IgD-negative memory B cell (primary cell): ENCODE data around the gene RNF7. TPM values are rescaled to one million over a fixed set of nuclear protein-coding genes. Genes with fewer than 3 reads are reported as not detected.
A peak's percentile ranks its signal among the peaks of the same experiment; 100 is the strongest.
"Not testable (repeated sequence)": the region's sequence is repeated elsewhere in the genome, so short reads cannot be mapped to it uniquely, and the experiment has no call there.

Source experiments
- H3K27ac Mint-ChIP-seq, 3 donors: one replicate each; pipeline ENCODE4 v1.8.0; 2020 to 2022; ENCODE audit warnings: mild to moderate bottlenecking in 3 of 3, mixed read lengths in 3 of 3, moderate library complexity in 1 of 3
- H3K27me3 Mint-ChIP-seq: one replicate; pipeline ENCODE4 v1.8.0; 2021; ENCODE audit warnings: mixed read lengths
- H3K36me3 Mint-ChIP-seq: one replicate; pipeline ENCODE4 v1.8.0; 2020; ENCODE audit warnings: mild to moderate bottlenecking, mixed read lengths
- H3K4me1 Mint-ChIP-seq, 3 donors: one replicate each; pipeline ENCODE4 v1.8.0; 2020 to 2022; ENCODE audit warnings: mixed read lengths in 3 of 3, mild to moderate bottlenecking in 1 of 3
- H3K4me3 Mint-ChIP-seq, 4 donors: one replicate each; pipeline ENCODE4 v1.8.0; 2020 to 2022; ENCODE audit warnings: mild to moderate bottlenecking in 4 of 4, mixed read lengths in 4 of 4, moderate library complexity in 3 of 4
- H3K9me3 Mint-ChIP-seq, 3 donors: one replicate each; pipeline ENCODE4 v1.8.0; 2020 to 2021; ENCODE audit warnings: mixed read lengths in 3 of 3, mild to moderate bottlenecking in 1 of 3
- polyA plus RNA-seq: library from polyadenylated mRNA; unstranded; fragments of 300-500 nt; fragmentation: Illumina TruSeq; gene quantifications from one replicate; pipeline ENCODE4 v1.2.3, GENCODE V29; 2021

Gene RNF7
- polyA plus RNA-seq: 102 TPM

- H3K27ac Mint-ChIP-seq: peak within 1 kb of the TSS; percentile 73 to 98 (median 97)
- H3K36me3 Mint-ChIP-seq: peaks cover 2% of the 10 kb centered on the region
- peaks cover 13 to 36% (median 33%) of the 10 kb centered on the region in 3 donors for H3K4me1 Mint-ChIP-seq
Measured at GRCh38 chr3:141738022-141738890, at the start of gene RNF7. TSS of gene RNF7 (plus strand) at chr3:141738298. CDS start at chr3:141738342, 44 bp downstream.

GRCh38 chr3:141690431-141691072, 47.5 kb upstream of the RNF7 start:
- Mint-ChIP-seq H3K27ac (peak overlapping the region in 2 of 3 donors; percentile 26 to 72), H3K36me3 (no peaks in the 10 kb centered on the region), H3K4me1 (peaks cover 6 to 15% (median 6%) of the 10 kb centered on the region in 3 donors), H3K27me3 (no peaks in the 10 kb centered on the region), H3K9me3 (no peaks in the 10 kb centered on the region), H3K4me3 (peak overlapping the region in 1 of 4 donors; percentile 19)

More at GRCh38 chr3:141738022-141738890, at the start of gene RNF7:
- Mint-ChIP-seq H3K9me3 (no peaks in the 10 kb centered on the region), H3K4me3 (peak within 1 kb of the TSS; percentile 95 to 99 (median 97)), H3K27me3 (no peaks in the 10 kb centered on the region)

- not testable (repeated sequence) for H3K4me3 Mint-ChIP-seq, H3K9me3 Mint-ChIP-seq, H3K27me3 Mint-ChIP-seq, H3K36me3 Mint-ChIP-seq
- peak overlapping the region in 1 of 3 donors; percentile 69 for H3K27ac Mint-ChIP-seq
- peaks cover 3 to 13% (median 6%) of the 10 kb centered on the region in 3 donors for H3K4me1 Mint-ChIP-seq
Measured at GRCh38 chr3:141691471-141691870, 46.6 kb upstream of the RNF7 start.

GRCh38 chr3:141692973-141693372, 45.1 kb upstream of the RNF7 start:
- not testable (repeated sequence) for H3K4me1 Mint-ChIP-seq, H3K9me3 Mint-ChIP-seq, H3K4me3 Mint-ChIP-seq, H3K27me3 Mint-ChIP-seq, H3K27ac Mint-ChIP-seq, H3K36me3 Mint-ChIP-seq

- Mint-ChIP-seq H3K27me3 (peaks cover 3% of the 10 kb centered on the region), H3K9me3 (no peaks in the 10 kb centered on the region), H3K4me1 (no peaks in the 10 kb centered on the region), H3K36me3 (no peaks in the 10 kb centered on the region), H3K4me3 (no peak overlapping the region), H3K27ac (no peak overlapping the region)
Measured at GRCh38 chr3:141699324-141699723, 38.8 kb upstream of the RNF7 start.

- H3K9me3 Mint-ChIP-seq: no peaks in the 10 kb centered on the region
- no peaks in the 10 kb centered on the region for H3K4me1 Mint-ChIP-seq
- H3K27ac Mint-ChIP-seq: no peak overlapping the region
- H3K4me3 Mint-ChIP-seq: no peak overlapping the region
- H3K27me3 Mint-ChIP-seq: peaks cover 3% of the 10 kb centered on the region
- H3K36me3 Mint-ChIP-seq: no peaks in the 10 kb centered on the region
Measured at GRCh38 chr3:141699897-141700296, 38.2 kb upstream of the RNF7 start.

GRCh38 chr3:141703367-141703766, 34.7 kb upstream of the RNF7 start:
- not testable (repeated sequence) for H3K4me1 Mint-ChIP-seq, H3K4me3 Mint-ChIP-seq, H3K27ac Mint-ChIP-seq, H3K36me3 Mint-ChIP-seq, H3K9me3 Mint-ChIP-seq, H3K27me3 Mint-ChIP-seq

- Mint-ChIP-seq H3K4me1 (no peaks in the 10 kb centered on the region), H3K27ac (no peak overlapping the region), H3K9me3 (no peaks in the 10 kb centered on the region), H3K36me3 (no peaks in the 10 kb centered on the region), H3K27me3 (peaks cover 3% of the 10 kb centered on the region), H3K4me3 (no peak overlapping the region)
Measured at GRCh38 chr3:141707741-141708203, 30.3 kb upstream of the RNF7 start.

GRCh38 chr3:141708367-141708766, 29.7 kb upstream of the RNF7 start:
- Mint-ChIP-seq H3K4me3 (no peak overlapping the region), H3K36me3 (no peaks in the 10 kb centered on the region), H3K27me3 (peaks cover 2% of the 10 kb centered on the region), H3K9me3 (no peaks in the 10 kb centered on the region), H3K27ac (no peak overlapping the region), H3K4me1 (no peaks in the 10 kb centered on the region)

- H3K9me3 Mint-ChIP-seq: no peaks in the 10 kb centered on the region
Measured at GRCh38 chr3:141709126-141709770, 28.9 kb upstream of the RNF7 start.

GRCh38 chr3:141710121-141710520, 28.0 kb upstream of the RNF7 start:
- H3K27ac Mint-ChIP-seq: no peak overlapping the region

More at GRCh38 chr3:141709126-141709770, 28.9 kb upstream of the RNF7 start:
- Mint-ChIP-seq H3K4me1 (no peaks in the 10 kb centered on the region), H3K36me3 (no peaks in the 10 kb centered on the region), H3K27ac (no peak overlapping the region), H3K4me3 (no peak overlapping the region), H3K27me3 (no peaks in the 10 kb centered on the region)

GRCh38 chr3:141710888-141711616, 27.0 kb upstream of the RNF7 start:
- Mint-ChIP-seq H3K4me1 (no peaks in the 10 kb centered on the region), H3K9me3 (no peaks in the 10 kb centered on the region), H3K4me3 (no peak overlapping the region), H3K27ac (no peak overlapping the region), H3K27me3 (no peaks in the 10 kb centered on the region), H3K36me3 (no peaks in the 10 kb centered on the region)

More at GRCh38 chr3:141710121-141710520, 28.0 kb upstream of the RNF7 start:
- Mint-ChIP-seq H3K4me1 (no peaks in the 10 kb centered on the region), H3K27me3 (no peaks in the 10 kb centered on the region), H3K9me3 (no peaks in the 10 kb centered on the region), H3K4me3 (no peak overlapping the region), H3K36me3 (no peaks in the 10 kb centered on the region)

GRCh38 chr3:141714671-141715070, 23.4 kb upstream of the RNF7 start:
- peaks cover 3% of the 10 kb centered on the region for H3K36me3 Mint-ChIP-seq
- peaks cover 2% of the 10 kb centered on the region for H3K27me3 Mint-ChIP-seq
- no peaks in the 10 kb centered on the region for H3K4me1 Mint-ChIP-seq
- no peak overlapping the region for H3K27ac Mint-ChIP-seq
- H3K9me3 Mint-ChIP-seq: peaks cover 0 to 4% (median 4%) of the 10 kb centered on the region in 3 donors
- no peak overlapping the region for H3K4me3 Mint-ChIP-seq

- Mint-ChIP-seq H3K9me3 (no peaks in the 10 kb centered on the region), H3K27me3 (peaks cover 4% of the 10 kb centered on the region), H3K36me3 (peaks cover 1% of the 10 kb centered on the region), H3K4me3 (no peak overlapping the region), H3K27ac (no peak overlapping the region), H3K4me1 (no peaks in the 10 kb centered on the region)
Measured at GRCh38 chr3:141722081-141722480, 16.0 kb upstream of the RNF7 start.

- Mint-ChIP-seq H3K4me3 (no peak overlapping the region), H3K9me3 (no peaks in the 10 kb centered on the region), H3K4me1 (no peaks in the 10 kb centered on the region), H3K27ac (no peak overlapping the region), H3K27me3 (peaks cover 4% of the 10 kb centered on the region), H3K36me3 (no peaks in the 10 kb centered on the region)
Measured at GRCh38 chr3:141722648-141723047, 15.4 kb upstream of the RNF7 start.
